ENCODE measurements around the gene ERCC6L2.

- TF ChIP-seq POLR2AphosphoS5 (IDR thresholded peaks at IDR 0.05; ENCODE audit: borderline replicate concordance, low read depth, low read length) (no peak), EZH2 (IDR thresholded peaks at IDR 0.05) (no peak), FOXP2 (optimal IDR thresholded peaks at IDR 0.05; ENCODE audit: control extremely low read depth, extremely low read length, insufficient read depth) (no peak)
These were observed 66.5 kb downstream of the ERCC6L2 start for GRCh38 chr9:95942016-95942415.
